ENCODE measurements around the gene KIF26B.
"Not testable (repeated sequence)": the region's sequence is repeated elsewhere in the genome, so short reads cannot be mapped to it uniquely, and the experiment has no call there.

KIF26B gene

GRCh38 chr1:245685111-245685810, 530.5 kb downstream of the KIF26B start:
- no peak for DNase-seq (ENCODE audit: low read depth)

DNA sequence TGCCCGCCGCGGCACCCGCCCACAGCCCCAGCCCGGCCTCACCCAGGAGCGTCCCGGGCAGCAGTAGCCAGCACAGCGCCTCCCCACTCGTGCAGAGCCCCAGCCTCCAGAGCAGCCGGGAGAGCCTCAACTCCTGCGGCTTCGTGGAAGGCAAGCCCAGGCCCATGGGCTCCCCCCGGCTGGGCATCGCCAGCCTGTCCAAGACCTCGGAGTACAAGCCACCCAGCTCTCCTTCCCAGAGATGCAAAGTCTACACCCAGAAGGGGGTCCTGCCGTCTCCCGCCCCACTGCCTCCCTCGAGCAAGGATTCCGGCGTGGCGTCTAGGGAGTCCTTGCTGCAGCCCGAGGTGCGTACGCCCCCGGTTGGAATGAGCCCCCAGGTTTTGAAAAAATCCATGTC, 531.2 kb downstream of the KIF26B start:
- no peak for DNase-seq (ENCODE audit: low read depth)

DNA sequence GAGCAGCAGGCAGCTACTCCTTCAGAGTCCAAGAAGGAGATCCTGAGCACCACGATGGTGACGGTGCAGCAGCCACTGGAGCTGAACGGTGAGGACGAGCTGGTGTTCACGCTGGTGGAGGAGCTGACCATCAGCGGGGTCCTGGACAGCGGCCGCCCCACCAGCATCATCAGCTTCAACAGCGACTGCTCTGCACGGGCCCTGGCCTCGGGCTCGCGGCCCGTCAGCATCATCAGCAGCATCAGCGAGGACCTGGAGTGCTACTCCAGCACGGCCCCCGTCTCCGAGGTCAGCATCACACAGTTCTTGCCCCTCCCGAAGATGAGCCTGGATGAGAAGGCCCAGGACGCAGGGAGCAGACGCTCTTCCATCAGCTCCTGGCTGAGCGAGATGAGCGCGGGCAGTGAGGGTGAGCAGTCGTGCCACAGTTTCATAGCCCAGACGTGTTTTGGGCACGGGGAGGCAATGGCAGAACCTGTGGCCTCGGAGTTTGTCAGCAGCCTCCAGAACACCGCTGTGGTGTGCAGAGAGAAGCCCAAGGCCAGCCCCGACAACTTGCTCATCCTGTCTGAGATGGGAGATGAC, 531.8 kb downstream of the KIF26B start:
- no peak for DNase-seq (ENCODE audit: low read depth)

GRCh38 chr1:245687152-245687635, 532.4 kb downstream of the KIF26B start:
- DNase-seq (ENCODE audit: low read depth): no peak

DNA sequence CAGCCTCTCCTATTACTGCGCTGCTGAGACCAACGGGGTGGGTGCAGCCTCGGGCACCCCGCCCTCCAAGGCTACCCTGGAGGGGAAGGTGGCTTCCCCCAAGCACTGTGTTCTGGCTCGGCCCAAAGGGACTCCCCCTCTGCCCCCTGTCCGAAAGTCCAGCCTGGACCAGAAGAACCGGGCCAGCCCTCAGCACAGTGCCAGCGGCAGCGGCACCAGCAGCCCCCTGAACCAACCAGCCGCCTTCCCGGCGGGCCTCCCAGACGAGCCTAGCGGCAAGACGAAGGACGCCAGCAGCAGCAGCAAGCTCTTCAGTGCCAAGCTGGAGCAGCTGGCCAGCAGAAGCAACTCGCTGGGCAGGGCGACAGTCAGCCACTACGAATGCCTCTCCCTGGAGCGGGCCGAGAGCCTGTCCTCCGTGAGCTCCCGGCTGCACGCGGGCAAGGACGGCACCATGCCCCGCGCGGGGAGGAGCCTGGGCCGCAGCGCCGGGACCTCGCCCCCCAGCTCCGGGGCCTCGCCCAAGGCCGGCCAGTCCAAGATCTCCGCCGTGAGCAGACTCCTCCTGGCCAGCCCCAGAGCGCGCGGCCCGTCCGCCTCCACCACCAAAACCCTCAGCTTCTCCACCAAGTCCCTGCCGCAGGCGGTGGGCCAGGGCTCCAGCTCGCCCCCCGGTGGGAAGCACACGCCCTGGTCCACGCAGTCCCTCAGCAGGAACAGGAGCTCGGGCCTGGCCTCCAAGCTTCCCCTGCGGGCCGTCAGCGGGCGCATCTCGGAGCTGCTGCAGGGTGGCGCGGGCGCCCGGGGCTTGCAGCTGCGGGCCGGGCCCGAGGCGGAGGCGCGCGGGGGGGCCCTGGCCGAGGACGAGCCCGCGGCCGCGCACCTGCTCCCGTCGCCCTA, 533.1 kb downstream of the KIF26B start:
- DNase-seq (ENCODE audit: low read depth): no peak

DNA sequence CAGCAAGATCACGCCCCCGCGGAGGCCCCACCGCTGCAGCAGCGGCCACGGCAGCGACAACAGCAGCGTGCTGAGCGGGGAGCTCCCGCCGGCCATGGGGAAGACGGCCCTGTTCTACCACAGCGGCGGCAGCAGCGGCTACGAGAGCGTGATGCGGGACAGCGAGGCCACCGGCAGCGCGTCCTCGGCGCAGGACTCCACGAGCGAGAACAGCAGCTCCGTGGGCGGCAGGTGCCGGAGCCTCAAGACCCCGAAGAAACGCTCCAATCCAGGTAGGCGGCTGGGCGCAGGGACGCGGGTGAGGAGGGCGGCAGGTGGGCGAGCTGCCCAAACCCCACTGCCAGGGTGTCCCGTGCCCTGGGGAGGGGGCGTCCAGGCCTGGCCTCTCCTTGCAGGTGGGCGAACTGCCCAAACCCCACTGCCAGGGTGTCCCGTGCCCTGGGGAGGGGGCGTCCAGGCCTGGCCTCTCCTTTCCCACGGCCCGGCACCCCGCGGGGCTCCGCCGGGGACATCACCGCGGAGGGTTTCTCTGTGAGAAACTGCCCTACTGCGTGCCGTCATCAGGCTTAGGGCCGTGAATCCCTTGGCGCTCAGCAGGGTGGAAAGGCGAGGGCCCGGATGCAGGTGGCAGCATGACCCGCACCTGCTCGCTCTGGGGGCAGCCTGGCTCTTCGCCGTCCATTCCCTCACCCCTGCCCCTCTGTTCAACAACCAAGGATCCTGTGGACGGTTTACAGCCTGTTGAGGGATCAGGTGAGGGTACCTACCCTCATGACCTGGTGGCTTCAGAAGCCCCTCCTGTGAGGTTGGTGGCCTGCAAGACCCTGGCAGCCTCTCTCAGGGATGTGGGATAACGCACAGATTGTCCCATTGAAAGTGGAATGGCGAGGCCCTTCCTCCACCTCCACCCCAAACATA, 534.0 kb downstream of the KIF26B start:
- DNase-seq (ENCODE audit: low read depth): no peak

DNA sequence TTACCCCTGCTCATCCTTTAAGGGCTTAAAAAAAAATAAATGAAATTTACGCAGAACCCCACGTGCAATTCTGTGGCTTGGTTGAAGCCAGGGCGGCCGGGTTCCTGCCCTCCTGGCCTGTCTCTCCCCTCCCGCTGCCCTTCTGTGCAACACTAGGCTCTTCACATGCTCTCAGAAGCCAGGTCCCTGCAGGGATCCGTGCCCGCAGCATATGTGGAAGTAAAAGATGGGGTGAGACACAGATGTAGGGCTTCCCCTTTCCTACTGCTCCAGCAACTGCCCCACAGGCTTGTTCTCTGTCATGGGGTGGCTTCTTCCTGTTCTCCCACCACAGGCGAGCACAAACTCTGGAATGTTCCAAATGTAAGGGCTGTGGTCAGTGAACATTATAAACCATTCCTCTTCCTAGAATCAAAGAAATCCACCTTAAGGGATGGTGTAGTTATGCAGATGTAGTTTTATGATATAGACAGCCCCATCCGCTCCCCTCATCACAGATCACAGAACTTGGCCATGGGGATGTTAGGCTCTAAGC, 535.4 kb downstream of the KIF26B start:
- no peak for DNase-seq (ENCODE audit: low read depth)

GRCh38 chr1:245690946-245691541, 536.3 kb downstream of the KIF26B start:
- DNase-seq (ENCODE audit: low read depth): no peak

DNA sequence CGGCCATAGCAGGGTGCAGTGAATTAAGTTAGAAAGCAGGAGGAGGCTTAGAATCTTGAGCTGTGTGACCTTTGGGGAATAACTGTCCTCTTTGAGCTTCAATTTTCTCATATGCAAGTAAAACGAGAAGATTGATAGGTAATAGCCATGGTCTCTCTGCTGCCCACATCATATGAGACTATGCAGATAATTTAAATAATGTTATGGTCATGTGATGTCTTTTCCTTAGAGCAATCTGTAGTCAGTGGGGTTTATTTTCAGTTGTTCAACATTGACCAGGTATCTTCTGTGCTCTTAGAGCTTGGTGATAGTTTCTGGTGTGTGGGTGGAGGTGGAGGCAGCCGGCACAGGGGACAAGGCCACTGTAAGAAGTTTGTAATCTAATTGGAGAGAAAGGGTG, 537.1 kb downstream of the KIF26B start:
- DNase-seq (ENCODE audit: low read depth): no peak

GRCh38 chr1:245692318-245692717, 537.5 kb downstream of the KIF26B start:
- no peak for DNase-seq (ENCODE audit: low read depth)

GRCh38 chr1:245693116-245693793, 538.5 kb downstream of the KIF26B start:
- no peak for DNase-seq (ENCODE audit: low read depth)

DNA sequence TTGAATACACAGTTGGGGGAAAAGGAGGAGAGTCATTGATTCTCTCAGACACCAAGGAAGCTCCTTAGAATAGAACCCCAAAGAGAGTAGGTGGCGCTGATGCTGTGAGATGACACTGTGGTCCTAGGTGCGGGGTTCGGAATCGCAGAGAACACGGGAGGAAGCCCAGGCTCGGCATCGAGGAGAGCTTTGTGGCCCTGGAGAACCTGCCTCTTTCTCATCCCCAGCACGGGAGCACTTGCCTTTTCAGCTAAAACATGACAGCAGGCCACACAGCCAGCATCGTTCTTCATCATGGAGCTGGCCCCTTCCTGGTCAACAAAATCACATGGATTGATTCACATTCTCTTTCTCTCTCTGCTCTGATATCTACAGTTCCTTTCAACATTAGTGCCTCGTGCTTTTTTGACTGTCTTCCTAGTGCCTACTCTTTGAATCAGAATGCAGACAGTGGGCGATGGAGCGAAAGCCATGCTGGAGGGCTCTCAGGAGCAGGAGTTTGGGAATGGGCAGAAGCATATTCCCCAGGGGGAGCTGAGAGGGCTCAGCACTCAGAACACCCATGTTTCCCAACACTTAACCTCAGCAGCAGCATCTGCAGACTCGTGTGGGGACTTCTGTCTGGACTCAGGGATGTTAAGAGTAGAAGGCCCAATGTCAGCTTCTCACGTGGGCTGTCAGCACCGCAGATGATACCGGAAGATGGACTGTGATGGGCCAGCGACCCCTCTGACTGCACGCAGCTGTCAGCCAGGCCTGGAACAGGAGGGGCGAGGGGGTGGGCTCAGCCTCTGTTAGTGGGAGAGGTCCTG, 539.4 kb downstream of the KIF26B start:
- DNase-seq (ENCODE audit: low read depth): no peak

- no peak for DNase-seq (ENCODE audit: low read depth)
These were observed 540.0 kb downstream of the KIF26B start for GRCh38 chr1:245694753-245695195.

- DNase-seq (ENCODE audit: low read depth): no peak
These were observed 540.4 kb downstream of the KIF26B start for GRCh38 chr1:245695211-245695610.

- not testable (repeated sequence) for DNase-seq (ENCODE audit: low read depth)
These were observed 540.9 kb downstream of the KIF26B start for GRCh38 chr1:245695701-245696100.

DNA sequence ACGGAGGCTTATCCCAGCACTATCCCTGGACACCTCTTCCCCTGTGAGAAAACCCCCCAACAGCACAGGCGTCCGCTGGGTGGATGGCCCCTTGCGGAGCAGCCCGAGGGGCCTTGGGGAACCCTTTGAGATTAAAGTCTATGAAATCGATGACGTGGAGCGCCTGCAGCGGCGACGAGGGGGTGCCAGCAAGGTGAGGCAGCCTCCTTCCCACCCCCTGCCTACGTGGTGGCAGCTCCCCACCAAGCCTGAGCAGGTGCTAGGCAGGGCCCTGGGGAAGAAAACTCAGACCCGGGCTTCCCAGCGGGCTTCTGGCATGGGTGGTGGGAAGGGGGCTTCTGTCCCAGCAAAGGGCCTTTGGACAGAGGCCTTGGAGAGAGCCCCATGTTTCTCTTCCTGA, 543.3 kb downstream of the KIF26B start:
- DNase-seq (ENCODE audit: low read depth): no peak

DNA sequence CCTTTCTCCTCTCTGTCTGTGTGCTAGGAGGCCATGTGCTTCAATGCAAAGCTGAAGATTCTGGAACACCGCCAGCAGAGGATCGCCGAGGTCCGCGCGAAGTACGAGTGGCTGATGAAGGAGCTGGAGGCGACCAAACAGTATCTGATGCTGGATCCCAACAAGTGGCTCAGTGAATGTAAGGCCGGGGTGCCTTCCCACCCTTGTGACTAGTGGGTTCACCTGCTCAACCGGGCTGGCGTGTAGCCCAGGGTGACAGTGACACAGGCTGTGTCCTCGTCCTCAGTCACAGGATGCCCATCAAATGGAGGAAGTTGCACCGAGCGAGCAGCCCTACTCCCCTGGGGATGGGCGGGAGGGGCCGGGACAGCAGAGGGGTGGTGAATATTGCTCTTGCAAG, 544.1 kb downstream of the KIF26B start:
- no peak for DNase-seq (ENCODE audit: low read depth)

DNA sequence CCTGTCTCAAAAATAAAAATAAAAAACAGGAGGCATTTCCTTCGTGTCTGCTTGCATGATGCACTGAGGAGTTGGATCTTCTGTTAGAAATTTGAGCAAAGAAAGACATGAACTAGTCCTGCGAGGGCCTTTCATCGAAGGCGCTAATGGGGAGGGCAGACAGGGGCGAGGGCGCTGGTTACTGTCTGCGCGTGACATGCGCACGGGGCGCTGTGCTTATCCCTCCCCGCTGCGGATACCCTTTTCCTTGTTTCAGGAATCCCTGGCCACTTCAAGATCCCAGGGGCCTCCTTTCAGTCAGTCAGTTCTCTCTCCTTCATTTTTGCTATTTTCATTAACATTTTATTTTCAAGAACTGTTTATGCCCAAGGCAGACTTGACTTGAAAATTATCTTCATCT, 545.8 kb downstream of the KIF26B start:
- no peak for DNase-seq (ENCODE audit: low read depth)

DNA sequence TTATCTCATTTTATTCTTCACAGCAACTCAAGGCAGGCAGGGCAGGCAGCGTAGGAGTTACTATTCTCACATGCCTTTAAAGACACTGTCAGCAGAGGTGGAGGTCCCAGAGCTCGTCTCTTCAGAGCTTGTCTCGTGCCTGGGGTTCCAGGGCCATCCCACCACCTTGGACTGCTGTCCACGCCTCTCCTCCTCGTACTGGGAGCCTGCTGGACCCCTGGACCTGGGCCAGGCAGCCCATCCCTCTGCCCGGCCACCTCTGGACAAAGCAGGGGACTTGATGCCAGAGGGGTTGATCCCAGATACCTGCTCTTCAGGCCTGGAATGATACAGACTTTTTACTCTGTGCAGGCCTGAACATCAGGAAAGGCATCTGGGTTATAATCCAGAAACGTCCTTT, 546.8 kb downstream of the KIF26B start:
- no peak for DNase-seq (ENCODE audit: low read depth)

DNA sequence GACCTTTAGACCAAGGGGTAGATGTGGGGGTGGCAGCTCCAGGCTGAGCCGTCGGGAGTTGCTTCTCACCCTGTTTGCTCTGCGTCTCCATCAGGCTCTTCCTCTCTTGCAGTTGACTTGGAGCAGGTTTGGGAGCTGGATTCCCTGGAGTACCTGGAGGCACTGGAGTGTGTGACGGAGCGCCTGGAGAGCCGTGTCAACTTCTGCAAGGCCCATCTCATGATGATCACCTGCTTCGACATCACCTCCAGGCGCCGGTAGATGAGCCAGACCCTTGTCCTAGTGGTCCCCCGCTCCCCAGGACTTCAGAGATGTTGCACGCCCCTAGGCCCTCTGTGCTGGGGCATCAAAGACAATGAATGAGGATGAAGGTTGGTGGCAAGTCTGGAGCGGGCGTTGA, 547.6 kb downstream of the KIF26B start:
- no peak for DNase-seq (ENCODE audit: low read depth)

Measured in activated T-helper 1 cell treated with Interleukin-2 at 50 U/mL for 16 hours (primary cell).